Panc1 (cell line): ENCODE results near the gene MCCC2.

Experiments used
- CTCF ChIP-seq: fragments of 450-650 bp; IDR thresholded peaks from 2 replicates; pipeline ENCODE4 v1.5.1; 2017; ENCODE audit warnings: mild to moderate bottlenecking
- POLR2AphosphoS5 ChIP-seq: IDR thresholded peaks from 2 replicates; pipeline ENCODE4 v1.6.1; 2012; ENCODE audit warnings: mild to moderate bottlenecking, low read depth, low read length, moderate library complexity
- TCF7L2 ChIP-seq: IDR thresholded peaks from 2 replicates; pipeline ENCODE4 v1.6.1; 2011; ENCODE audit warnings: mild to moderate bottlenecking, low read depth, low read length, inconsistent platforms
- TF ChIP-seq, protein P1 (sequence below), 2 experiments: IDR thresholded peaks; 2 replicates each; pipeline ENCODE4 v1.6.1; 2011 to 2012; ENCODE audit warnings: low read depth in 2 of 2, control low read depth in 1 of 2, low read length in 1 of 2, mild to moderate bottlenecking in 1 of 2, moderate library complexity in 1 of 2; ENCODE audit not compliant: insufficient read depth in 1 of 2

GRCh38 chr5:71586052-71586940 lies 844 bp upstream of the MCCC2 start:
- TF ChIP-seq CTCF, result no peak
- TF ChIP-seq, protein P1, sequence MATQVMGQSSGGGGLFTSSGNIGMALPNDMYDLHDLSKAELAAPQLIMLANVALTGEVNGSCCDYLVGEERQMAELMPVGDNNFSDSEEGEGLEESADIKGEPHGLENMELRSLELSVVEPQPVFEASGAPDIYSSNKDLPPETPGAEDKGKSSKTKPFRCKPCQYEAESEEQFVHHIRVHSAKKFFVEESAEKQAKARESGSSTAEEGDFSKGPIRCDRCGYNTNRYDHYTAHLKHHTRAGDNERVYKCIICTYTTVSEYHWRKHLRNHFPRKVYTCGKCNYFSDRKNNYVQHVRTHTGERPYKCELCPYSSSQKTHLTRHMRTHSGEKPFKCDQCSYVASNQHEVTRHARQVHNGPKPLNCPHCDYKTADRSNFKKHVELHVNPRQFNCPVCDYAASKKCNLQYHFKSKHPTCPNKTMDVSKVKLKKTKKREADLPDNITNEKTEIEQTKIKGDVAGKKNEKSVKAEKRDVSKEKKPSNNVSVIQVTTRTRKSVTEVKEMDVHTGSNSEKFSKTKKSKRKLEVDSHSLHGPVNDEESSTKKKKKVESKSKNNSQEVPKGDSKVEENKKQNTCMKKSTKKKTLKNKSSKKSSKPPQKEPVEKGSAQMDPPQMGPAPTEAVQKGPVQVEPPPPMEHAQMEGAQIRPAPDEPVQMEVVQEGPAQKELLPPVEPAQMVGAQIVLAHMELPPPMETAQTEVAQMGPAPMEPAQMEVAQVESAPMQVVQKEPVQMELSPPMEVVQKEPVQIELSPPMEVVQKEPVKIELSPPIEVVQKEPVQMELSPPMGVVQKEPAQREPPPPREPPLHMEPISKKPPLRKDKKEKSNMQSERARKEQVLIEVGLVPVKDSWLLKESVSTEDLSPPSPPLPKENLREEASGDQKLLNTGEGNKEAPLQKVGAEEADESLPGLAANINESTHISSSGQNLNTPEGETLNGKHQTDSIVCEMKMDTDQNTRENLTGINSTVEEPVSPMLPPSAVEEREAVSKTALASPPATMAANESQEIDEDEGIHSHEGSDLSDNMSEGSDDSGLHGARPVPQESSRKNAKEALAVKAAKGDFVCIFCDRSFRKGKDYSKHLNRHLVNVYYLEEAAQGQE (IDR thresholded peaks at IDR 0.05; ENCODE audit: insufficient read depth in 1 of 2, low read depth in 2 of 2, low read length in 1 of 2), result no peak
- no peak for TF ChIP-seq POLR2AphosphoS5
- TF ChIP-seq TCF7L2, result no peak
